Skeletal muscle tissue (tissue), 4 donors: ENCODE measurements around the gene TMOD1. TPM values are rescaled to one million over a fixed set of nuclear protein-coding genes. Genes with fewer than 3 reads are reported as not detected.
A peak's percentile ranks its signal among the peaks of the same experiment; 100 is the strongest.

Experiments
- H3K27ac ChIP-seq: one replicate; pipeline ENCODE4 v1.7.0; 2013; ENCODE audit warnings: mild to moderate bottlenecking, low read depth, low read length, inconsistent platforms
- H3K27me3 ChIP-seq, 3 donors: one replicate each; pipeline ENCODE4 v1.7.0; 2013; ENCODE audit warnings: low read length in 3 of 3; ENCODE audit not compliant: control insufficient read depth in 3 of 3, insufficient read depth in 3 of 3
- H3K36me3 ChIP-seq, 3 donors: one replicate each; pipeline ENCODE4 v1.7.0; 2013; ENCODE audit warnings: low read length in 3 of 3; ENCODE audit not compliant: control insufficient read depth in 3 of 3, insufficient read depth in 3 of 3
- H3K4me1 ChIP-seq, 3 donors: one replicate each; pipeline ENCODE4 v1.7.0; 2013; ENCODE audit warnings: low read length in 3 of 3, mild to moderate bottlenecking in 3 of 3; ENCODE audit not compliant: control insufficient read depth in 3 of 3, insufficient read depth in 3 of 3
- H3K4me3 ChIP-seq, 3 donors: one replicate each; pipeline ENCODE4 v1.7.0; 2013; ENCODE audit warnings: low read length in 3 of 3
- H3K9ac ChIP-seq, 3 donors: one replicate each; pipeline ENCODE4 v1.7.0; 2013; ENCODE audit warnings: low read length in 3 of 3, mild to moderate bottlenecking in 3 of 3, moderate library complexity in 2 of 3, low read depth in 1 of 3
- H3K9me3 ChIP-seq, 3 donors: one replicate each; pipeline ENCODE4 v1.7.0; 2013; ENCODE audit warnings: low read length in 3 of 3; ENCODE audit not compliant: control insufficient read depth in 3 of 3
- total RNA-seq: library from RNA; depleted of rRNA; stranded (reverse); fragments of >200 nt; gene quantifications from one replicate; pipeline ENCODE4 v1.2.3, GENCODE V29; 2014
- donor health status: Osteomylitis.

TMOD1 gene
- total RNA-seq, 1 donor from 2014 or later: 45.9 TPM

DNA sequence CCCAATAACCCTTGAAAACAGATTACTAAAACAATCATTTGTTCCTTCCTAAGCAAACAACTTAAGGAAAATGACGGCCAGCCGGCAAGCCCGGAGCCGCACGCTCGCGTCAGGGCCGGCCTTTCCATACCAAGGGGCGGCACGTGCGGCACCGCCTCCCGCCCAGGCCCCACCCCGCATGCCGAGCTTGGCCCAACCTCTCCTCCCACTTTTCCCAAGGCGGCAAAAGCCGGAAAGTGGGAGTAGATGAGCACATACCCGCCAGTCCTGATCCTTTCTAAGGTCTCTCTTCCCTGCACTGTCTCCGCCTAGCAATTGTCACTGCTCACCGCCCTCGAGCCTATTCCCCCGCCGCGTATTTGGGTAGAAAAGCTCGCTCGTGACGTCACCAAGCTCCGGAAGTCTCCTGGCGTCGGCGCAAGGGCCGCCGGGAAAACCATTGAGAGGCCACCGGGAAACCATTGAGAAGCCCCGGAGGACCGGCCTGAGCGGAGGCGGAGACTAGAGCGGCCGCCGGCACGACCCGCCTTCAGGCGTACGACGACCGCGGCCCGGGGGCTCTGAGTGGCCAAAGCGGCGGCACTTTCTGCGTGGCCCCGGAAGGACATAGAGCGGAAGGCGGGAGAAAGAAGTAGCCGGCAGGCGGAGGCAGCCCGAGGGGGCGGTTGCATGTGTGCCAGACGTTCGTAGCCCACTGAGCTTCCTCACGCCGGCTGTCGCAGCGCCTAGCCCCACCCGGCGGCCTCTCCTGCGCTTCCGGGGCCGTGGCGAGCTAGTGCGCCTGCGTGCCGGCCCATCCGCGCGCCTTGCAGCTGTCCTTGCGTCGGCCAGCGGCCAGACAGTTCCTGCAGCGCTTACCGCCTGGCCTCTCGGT lies 131.8 kb downstream of the TMOD1 start, which contains the start of the genes NCBP1 and TSTD2:
NCBP1 (plus strand) TSS at position 837 of the 874 bp plus-strand sequence. CDS start 61 bp downstream, outside the sequence.
TSTD2 (minus strand) TSS at position 384 of the 874 bp plus-strand sequence. CDS start 5,806 bp downstream, outside the sequence.
- Histone ChIP-seq H3K27me3 (no peaks in the 10 kb centered on the region), H3K4me1 (peaks cover 40 to 52% (median 42%) of the 10 kb centered on the region in 3 donors), H3K9me3 (no peaks in the 10 kb centered on the region), H3K9ac (peak within 1 kb of the TSS; percentile 95 to 99 (median 98)), H3K27ac (peak within 1 kb of the TSS; percentile 97), H3K36me3 (peaks cover 0 to 2% (median 0%) of the 10 kb centered on the region in 3 donors), H3K4me3 (peak within 1 kb of the TSS; percentile 87 to 96 (median 93))

DNA sequence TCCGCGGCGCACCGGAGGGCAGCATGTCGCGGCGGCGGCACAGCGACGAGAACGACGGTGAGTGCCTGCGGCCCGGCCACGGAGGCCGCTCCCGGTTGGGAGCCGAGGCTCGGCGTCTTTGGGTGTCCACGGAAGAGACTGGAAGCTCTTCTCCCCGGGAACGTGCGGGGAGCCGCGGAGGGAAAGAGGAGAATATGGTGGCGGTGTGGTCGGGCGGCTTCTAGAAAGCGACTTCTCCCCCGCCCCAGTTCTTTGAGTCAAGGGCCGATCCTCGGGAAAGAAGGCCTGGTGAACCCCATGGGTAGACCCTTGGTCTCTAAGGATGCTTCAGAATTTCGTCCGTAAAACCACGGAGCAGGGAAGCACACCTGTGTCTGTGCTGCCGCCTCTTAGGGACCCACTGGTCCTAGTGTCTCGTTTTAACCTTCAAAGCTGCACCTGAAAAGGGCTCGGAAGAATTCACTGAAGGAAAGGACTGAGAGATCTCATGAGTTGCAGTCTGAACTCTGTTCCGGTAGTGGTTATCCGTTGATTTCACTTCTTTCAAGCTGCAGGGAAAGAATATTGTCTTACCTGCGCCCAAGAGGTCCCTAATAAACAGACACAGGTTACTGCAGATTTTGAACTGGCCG lies 132.5 kb downstream of the TMOD1 start:
- Histone ChIP-seq H3K27ac (peak overlapping the region; percentile 97), H3K36me3 (peaks cover 0 to 2% (median 0%) of the 10 kb centered on the region in 3 donors), H3K9ac (peak overlapping the region; percentile 95 to 99 (median 98)), H3K27me3 (no peaks in the 10 kb centered on the region), H3K4me3 (peak overlapping the region; percentile 87 to 96 (median 93)), H3K9me3 (no peaks in the 10 kb centered on the region), H3K4me1 (peaks cover 42 to 54% (median 44%) of the 10 kb centered on the region in 3 donors)

GRCh38 chr9:97635026-97635425 lies 133.6 kb downstream of the TMOD1 start:
- Histone ChIP-seq H3K27ac (peak overlapping the region; percentile 97), H3K9ac (peak overlapping the region in 2 of 3 donors; percentile 10 to 95), H3K9me3 (no peaks in the 10 kb centered on the region), H3K36me3 (no peaks in the 10 kb centered on the region), H3K4me1 (peaks cover 38 to 50% (median 44%) of the 10 kb centered on the region in 3 donors), H3K4me3 (peak overlapping the region in 1 of 3 donors; percentile 96), H3K27me3 (no peaks in the 10 kb centered on the region)

DNA sequence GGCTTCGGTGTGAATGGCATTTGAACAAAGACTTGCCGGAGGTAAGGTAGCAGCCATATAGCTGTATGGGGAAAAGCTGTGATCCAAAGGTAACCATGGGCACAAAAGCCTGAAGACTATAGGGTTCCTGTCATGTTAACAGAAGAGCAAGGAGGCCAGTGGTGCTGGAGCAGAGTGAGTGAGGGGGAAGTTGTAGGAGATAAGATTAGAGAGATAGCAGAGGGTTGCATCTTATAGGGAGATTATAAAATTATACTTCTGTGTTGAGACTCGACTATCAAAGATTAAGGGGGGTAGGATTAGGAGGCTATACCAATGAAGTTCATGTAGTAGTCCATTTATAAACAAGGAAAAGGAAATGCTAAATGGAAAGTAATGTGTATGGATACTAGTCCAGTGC lies 135.4 kb downstream of the TMOD1 start:
- Histone ChIP-seq H3K4me1 (peaks cover 33 to 42% (median 38%) of the 10 kb centered on the region in 3 donors), H3K9me3 (no peaks in the 10 kb centered on the region), H3K36me3 (peaks cover 0 to 6% (median 3%) of the 10 kb centered on the region in 3 donors), H3K27me3 (no peaks in the 10 kb centered on the region), H3K9ac (peak overlapping the region in 1 of 3 donors; percentile 46), H3K27ac (no peak overlapping the region), H3K4me3 (no peak overlapping the region)

GRCh38 chr9:97638666-97639065 lies 137.2 kb downstream of the TMOD1 start:
- Histone ChIP-seq H3K9me3 (no peaks in the 10 kb centered on the region), H3K4me1 (peaks cover 28 to 38% (median 35%) of the 10 kb centered on the region in 3 donors), H3K36me3 (peaks cover 0 to 18% (median 14%) of the 10 kb centered on the region in 3 donors), H3K27me3 (no peaks in the 10 kb centered on the region), H3K9ac (no peak overlapping the region), H3K4me3 (no peak overlapping the region), H3K27ac (no peak overlapping the region)

GRCh38 chr9:97640325-97640724 lies 138.9 kb downstream of the TMOD1 start:
- H3K36me3 ChIP-seq: peaks cover 0 to 27% (median 26%) of the 10 kb centered on the region in 3 donors
- no peak overlapping the region for H3K27ac ChIP-seq
- H3K27me3 ChIP-seq: no peaks in the 10 kb centered on the region
- H3K9ac ChIP-seq: no peak overlapping the region
- H3K4me3 ChIP-seq: no peak overlapping the region
- peaks cover 20 to 26% (median 25%) of the 10 kb centered on the region in 3 donors for H3K4me1 ChIP-seq
- no peaks in the 10 kb centered on the region for H3K9me3 ChIP-seq

GRCh38 chr9:97645720-97646119 lies 144.3 kb downstream of the TMOD1 start:
- no peak overlapping the region for H3K27ac ChIP-seq
- no peak overlapping the region for H3K9ac ChIP-seq
- no peaks in the 10 kb centered on the region for H3K9me3 ChIP-seq
- no peaks in the 10 kb centered on the region for H3K4me1 ChIP-seq
- H3K4me3 ChIP-seq: no peak overlapping the region
- no peaks in the 10 kb centered on the region for H3K27me3 ChIP-seq
- H3K36me3 ChIP-seq: peaks cover 8 to 51% (median 42%) of the 10 kb centered on the region in 3 donors

GRCh38 chr9:97647996-97648395 lies 146.5 kb downstream of the TMOD1 start:
- Histone ChIP-seq H3K4me1 (peaks cover 0 to 4% (median 0%) of the 10 kb centered on the region in 3 donors), H3K27ac (no peak overlapping the region), H3K36me3 (peaks cover 8 to 49% (median 30%) of the 10 kb centered on the region in 3 donors), H3K9ac (no peak overlapping the region), H3K4me3 (no peak overlapping the region), H3K9me3 (no peaks in the 10 kb centered on the region), H3K27me3 (no peaks in the 10 kb centered on the region)
